ENCODE results near the gene PRRT3.

DNA sequence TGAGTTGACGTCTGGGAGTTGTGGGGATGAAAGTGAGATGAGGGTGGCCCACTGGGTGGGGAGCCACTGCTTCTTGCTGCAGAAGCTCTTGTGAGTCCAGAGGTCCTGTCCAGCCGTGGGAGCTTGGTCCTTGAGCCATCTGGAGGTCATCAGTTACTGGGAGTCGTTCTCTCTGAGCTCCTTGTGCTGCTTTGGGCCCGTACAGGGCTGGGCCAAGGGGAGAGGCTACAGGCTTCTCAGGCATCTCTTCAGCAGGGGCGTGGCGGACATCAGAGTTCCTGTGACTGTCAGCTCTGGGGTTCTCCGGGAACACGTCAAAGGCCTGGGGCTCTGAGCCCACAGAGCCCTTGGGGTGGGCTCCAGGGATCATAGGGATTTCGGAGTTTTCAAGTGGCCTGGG, 2.6 kb downstream of the PRRT3 start:
- TF ChIP-seq, protein P1, sequence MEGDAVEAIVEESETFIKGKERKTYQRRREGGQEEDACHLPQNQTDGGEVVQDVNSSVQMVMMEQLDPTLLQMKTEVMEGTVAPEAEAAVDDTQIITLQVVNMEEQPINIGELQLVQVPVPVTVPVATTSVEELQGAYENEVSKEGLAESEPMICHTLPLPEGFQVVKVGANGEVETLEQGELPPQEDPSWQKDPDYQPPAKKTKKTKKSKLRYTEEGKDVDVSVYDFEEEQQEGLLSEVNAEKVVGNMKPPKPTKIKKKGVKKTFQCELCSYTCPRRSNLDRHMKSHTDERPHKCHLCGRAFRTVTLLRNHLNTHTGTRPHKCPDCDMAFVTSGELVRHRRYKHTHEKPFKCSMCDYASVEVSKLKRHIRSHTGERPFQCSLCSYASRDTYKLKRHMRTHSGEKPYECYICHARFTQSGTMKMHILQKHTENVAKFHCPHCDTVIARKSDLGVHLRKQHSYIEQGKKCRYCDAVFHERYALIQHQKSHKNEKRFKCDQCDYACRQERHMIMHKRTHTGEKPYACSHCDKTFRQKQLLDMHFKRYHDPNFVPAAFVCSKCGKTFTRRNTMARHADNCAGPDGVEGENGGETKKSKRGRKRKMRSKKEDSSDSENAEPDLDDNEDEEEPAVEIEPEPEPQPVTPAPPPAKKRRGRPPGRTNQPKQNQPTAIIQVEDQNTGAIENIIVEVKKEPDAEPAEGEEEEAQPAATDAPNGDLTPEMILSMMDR (conservative IDR thresholded peaks at IDR 0.05 in 1 of 2, IDR thresholded peaks at IDR 0.05 in 1 of 2; ENCODE audit: low read depth in 1 of 2, low read length in 2 of 2), result no peak
- TF ChIP-seq EZH2 (IDR thresholded peaks at IDR 0.05; ENCODE audit: low read length, missing control alignments), result no peak

Data from fibroblast of lung (primary cell).